ENCODE results near the gene CIAO3.
"Not testable (repeated sequence)": the region's sequence is repeated elsewhere in the genome, so short reads cannot be mapped to it uniquely, and the experiment has no call there.

CIAO3 gene

GRCh38 chr16:740764-741505, at the start of gene CIAO3:
Gene CIAO3, minus strand, starts transcription at chr16:740997. Its CDS starts 12 bp downstream, at chr16:740985.
- DNase-seq, result peak; percentile 94

GRCh38 chr16:790086-790485, 49.3 kb upstream of the CIAO3 start:
- DNase-seq, result no peak

GRCh38 chr16:789191-789850, 48.5 kb upstream of the CIAO3 start:
- DNase-seq, result no peak

- DNase-seq, result peak; percentile 96
These were observed 47.8 kb upstream of the CIAO3 start, which contains the start of gene CHTF18 for GRCh38 chr16:788399-789126. Gene CHTF18, plus strand, starts transcription at chr16:788620. Its CDS starts 65 bp downstream, at chr16:788685.

- peak; percentile 54 for DNase-seq
These were observed 47.2 kb upstream of the CIAO3 start, which contains the start of gene RPUSD1 for GRCh38 chr16:787978-788398. Gene RPUSD1, minus strand, starts transcription at chr16:788381. Its CDS starts 644 bp downstream, at chr16:787737.

GRCh38 chr16:787321-787966, 46.6 kb upstream of the CIAO3 start:
- no peak for DNase-seq

- DNase-seq, result peak; percentile 78
These were observed 45.1 kb upstream of the CIAO3 start for GRCh38 chr16:785563-786535.

- no peak for DNase-seq
These were observed 43.6 kb upstream of the CIAO3 start for GRCh38 chr16:784431-784830.

GRCh38 chr16:783404-784161, 42.8 kb upstream of the CIAO3 start:
- DNase-seq, result no peak

GRCh38 chr16:782766-783403, 42.1 kb upstream of the CIAO3 start:
- no peak for DNase-seq

- DNase-seq, result no peak
These were observed 41.5 kb upstream of the CIAO3 start for GRCh38 chr16:782258-782657.

- DNase-seq, result no peak
These were observed 40.7 kb upstream of the CIAO3 start for GRCh38 chr16:781346-782010.

- DNase-seq, result no peak
These were observed 39.5 kb upstream of the CIAO3 start for GRCh38 chr16:780296-780695.

GRCh38 chr16:779561-779960, 38.8 kb upstream of the CIAO3 start:
- DNase-seq, result no peak

- DNase-seq, result no peak
These were observed 38.2 kb upstream of the CIAO3 start for GRCh38 chr16:778909-779527.

- DNase-seq, result no peak
These were observed 37.6 kb upstream of the CIAO3 start for GRCh38 chr16:778447-778846.

- DNase-seq, result no peak
These were observed 37.0 kb upstream of the CIAO3 start for GRCh38 chr16:777826-778225.

GRCh38 chr16:776824-777223, 36.0 kb upstream of the CIAO3 start:
- no peak for DNase-seq

- DNase-seq, result not testable (repeated sequence)
These were observed 35.5 kb upstream of the CIAO3 start for GRCh38 chr16:776298-776697.

Measured in hematopoietic multipotent progenitor cell treated with erythropoietin and hydrocortisone succinate and interleukin-3 and kit ligand, for 4 days (in vitro differentiated cells).